Astrocyte (in vitro differentiated cells and primary cell): ENCODE results near the gene GRM7.
"Not testable (repeated sequence)": the region's sequence is repeated elsewhere in the genome, so short reads cannot be mapped to it uniquely, and the experiment has no call there.

Source experiments
- EZH2 ChIP-seq: IDR thresholded peaks from 2 replicates; pipeline ENCODE4 v1.6.1; 2012; ENCODE audit warnings: mild to moderate bottlenecking, low read length, inconsistent platforms; ENCODE audit not compliant: insufficient read depth
- TF ChIP-seq, protein P1 (sequence below): IDR thresholded peaks from 2 replicates; pipeline ENCODE4 v1.5.1; 2011; ENCODE audit warnings: low read depth, mild to moderate bottlenecking, inconsistent platforms, low read length, moderate library complexity; ENCODE audit not compliant: insufficient read depth

DNA sequence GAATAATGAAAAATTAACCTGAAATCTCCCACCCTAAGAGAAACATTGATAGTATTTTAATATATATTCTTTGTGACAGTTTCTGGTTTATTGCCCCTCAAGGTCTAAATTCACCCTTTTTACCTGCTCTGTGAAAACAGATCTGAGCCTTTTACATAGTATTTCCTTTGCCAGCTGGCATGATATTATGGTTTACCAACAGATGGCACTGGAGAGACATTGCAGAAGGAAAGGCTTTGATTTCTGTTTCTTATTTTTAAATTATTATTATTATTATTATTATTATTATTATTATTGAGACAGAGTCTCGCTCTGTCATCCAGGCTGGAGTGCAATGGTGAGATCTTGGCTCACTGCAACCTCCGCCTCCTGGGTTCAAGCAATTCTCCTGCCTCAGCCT is 74.5 kb downstream of the GRM7 start:
- TF ChIP-seq, protein P1, sequence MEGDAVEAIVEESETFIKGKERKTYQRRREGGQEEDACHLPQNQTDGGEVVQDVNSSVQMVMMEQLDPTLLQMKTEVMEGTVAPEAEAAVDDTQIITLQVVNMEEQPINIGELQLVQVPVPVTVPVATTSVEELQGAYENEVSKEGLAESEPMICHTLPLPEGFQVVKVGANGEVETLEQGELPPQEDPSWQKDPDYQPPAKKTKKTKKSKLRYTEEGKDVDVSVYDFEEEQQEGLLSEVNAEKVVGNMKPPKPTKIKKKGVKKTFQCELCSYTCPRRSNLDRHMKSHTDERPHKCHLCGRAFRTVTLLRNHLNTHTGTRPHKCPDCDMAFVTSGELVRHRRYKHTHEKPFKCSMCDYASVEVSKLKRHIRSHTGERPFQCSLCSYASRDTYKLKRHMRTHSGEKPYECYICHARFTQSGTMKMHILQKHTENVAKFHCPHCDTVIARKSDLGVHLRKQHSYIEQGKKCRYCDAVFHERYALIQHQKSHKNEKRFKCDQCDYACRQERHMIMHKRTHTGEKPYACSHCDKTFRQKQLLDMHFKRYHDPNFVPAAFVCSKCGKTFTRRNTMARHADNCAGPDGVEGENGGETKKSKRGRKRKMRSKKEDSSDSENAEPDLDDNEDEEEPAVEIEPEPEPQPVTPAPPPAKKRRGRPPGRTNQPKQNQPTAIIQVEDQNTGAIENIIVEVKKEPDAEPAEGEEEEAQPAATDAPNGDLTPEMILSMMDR: not testable (repeated sequence)
- not testable (repeated sequence) for TF ChIP-seq EZH2
